Adipose tissue (tissue), 3 donors: ENCODE results near the gene AMELX. TPM values are rescaled to one million over a fixed set of nuclear protein-coding genes. Genes with fewer than 3 reads are reported as not detected.

Experiments used
- H3K27ac ChIP-seq: one replicate; pipeline ENCODE4 v1.5.1; 2013; ENCODE audit warnings: low read depth, low read length
- WGBS, 3 donors: extraction: QIAGEN DNeasy Blood & Tissue Kit; methylation state at CpG; one replicate each; pipeline ENCODE4 v1.1.7; 2013; 5-methylcytosine and 5-hydroxymethylcytosine counted together
- polyA plus RNA-seq, 3 donors: library from polyadenylated mRNA; stranded (reverse); fragments of 200-250 nt; gene quantifications; one replicate each; pipeline ENCODE4 v1.2.3, GENCODE V29; 2013
- donor health status: healthy with polysubstance abuse.
- donor health status: Bipolar disorder and iron deficiency.
- donor health status: healthy.

Gene AMELX
- polyA plus RNA-seq, 3 donors: not detected

DNA sequence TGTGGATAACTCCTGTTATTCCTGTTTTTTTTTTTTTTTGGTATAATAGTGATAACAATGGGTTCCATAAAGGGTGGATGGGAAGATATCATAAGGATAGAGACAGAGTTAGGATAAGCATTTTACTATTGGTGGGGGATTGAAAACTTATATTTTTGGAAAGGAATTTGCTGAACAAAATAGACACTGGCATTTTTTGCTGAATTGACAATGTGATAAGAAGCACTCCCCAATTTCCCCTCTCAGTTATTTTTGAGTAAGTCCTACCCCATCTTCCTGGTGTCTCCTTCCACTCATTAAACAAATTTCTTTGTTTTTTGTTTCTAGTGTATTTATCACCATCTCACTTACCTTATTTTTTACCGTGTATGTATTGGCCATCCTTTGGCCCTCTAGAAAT, 55.8 kb downstream of the AMELX start:
- WGBS, 3 donors: 68 to 98% (median 86%) methylated on average over 1 of the region's 1 CpG
- no peak overlapping the region for H3K27ac ChIP-seq

DNA sequence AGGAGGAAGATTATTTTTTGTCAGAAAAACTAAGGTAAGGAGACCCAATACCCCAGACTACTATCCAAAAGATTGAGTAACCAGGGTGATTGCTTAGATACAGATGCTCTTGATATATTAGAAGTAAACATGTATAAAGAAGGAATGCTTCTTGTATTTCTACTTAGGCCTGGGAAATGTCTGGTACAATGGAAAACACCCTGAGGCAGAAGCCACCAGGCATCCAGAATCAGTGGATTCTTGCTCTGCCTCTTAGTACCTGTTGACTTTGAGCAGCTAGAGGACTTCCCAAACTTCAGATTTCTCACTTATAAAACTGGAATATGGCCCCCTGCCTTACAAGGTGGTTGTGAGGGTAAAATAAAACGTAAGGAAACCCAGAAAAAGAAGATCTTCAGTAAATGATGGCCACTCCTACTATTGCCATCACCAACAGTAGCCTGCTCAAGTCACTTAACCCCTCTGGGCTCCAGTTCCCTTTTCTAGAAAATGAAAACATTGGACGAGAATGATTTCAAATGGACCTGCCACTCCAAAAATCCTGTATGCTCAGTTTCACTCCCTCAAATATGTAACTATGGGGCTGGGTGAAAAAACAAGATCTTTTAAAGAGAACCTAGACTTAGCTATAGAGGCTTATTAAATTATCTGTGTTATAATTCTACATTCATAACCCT, 56.6 kb downstream of the AMELX start:
- H3K27ac ChIP-seq: no peak overlapping the region
- 59 to 66% (median 65%) methylated on average over 2 of the region's 2 CpGs for WGBS, 3 donors

Other genes with a start within 250 kb of the AMELX start
- gene HCCS, start 182.1 kb upstream of the AMELX start, polyA plus RNA-seq: 10 to 100 TPM in 2 of 3 donors, 1 to 10 TPM in 1; 9.8 to 22.0 (median 14.3) TPM